GM20000 (cell line): Measurements from ENCODE around the gene POU6F2.

Source experiments
- DNase-seq: peaks from one replicate; pipeline ENCODE4 v3.0.0; 2012; ENCODE audit warnings: low spot score
- CTCF ChIP-seq: IDR thresholded peaks from 2 replicates; pipeline ENCODE4 v1.5.1; 2012; ENCODE audit warnings: mild to moderate bottlenecking, control low read depth; ENCODE audit errors: extremely low read depth, missing control alignments

The POU6F2 gene

GRCh38 chr7:39392151-39392550 lies 414.4 kb downstream of the POU6F2 start:
- DNase-seq: no peak
- no peak for TF ChIP-seq CTCF

GRCh38 chr7:39394105-39394680 lies 416.5 kb downstream of the POU6F2 start:
- no peak for TF ChIP-seq CTCF
- DNase-seq: no peak

GRCh38 chr7:39399458-39399857 lies 421.7 kb downstream of the POU6F2 start:
- TF ChIP-seq CTCF: no peak
- no peak for DNase-seq

DNA sequence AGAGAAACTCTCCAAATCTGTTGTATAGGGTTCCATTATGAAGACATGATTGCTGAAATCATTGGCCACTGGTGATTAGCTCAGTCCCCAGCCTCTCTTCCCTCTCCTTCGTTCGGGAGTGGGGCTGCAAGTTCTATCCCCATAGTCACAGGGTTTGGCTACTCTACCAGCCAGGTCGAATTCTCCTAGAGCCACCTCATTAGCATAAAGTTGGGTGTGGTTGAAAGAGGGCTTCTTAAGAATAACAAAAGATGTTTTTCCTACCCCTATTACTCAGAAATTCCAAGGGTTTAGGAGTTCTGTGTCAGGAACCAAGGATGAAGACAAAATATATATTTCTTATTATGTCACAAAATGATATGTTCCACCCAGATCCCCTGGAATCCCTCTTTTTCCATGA lies 422.3 kb downstream of the POU6F2 start:
- TF ChIP-seq CTCF: no peak
- no peak for DNase-seq

DNA sequence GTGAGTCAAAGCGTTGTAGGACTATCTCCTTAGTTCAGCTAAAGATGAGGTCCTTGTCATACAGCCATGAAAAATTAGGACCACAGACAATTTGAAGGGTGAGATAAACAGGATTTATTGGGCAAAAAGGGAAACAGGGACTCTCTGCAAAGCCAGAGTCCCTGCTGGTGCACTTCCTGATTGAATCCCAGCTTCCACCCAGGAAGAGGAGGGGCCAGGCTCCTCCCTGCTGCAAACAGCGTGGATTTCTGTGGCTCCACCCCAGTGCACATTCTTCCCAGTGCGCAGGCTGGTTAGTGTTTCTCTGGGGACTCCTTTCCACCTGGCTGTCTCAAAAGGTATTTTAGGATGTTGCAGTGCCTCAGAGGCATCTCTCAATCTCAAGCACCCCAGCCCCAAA lies 423.1 kb downstream of the POU6F2 start:
- TF ChIP-seq CTCF: no peak
- no peak for DNase-seq

- no peak for TF ChIP-seq CTCF
- no peak for DNase-seq
These were observed 424.3 kb downstream of the POU6F2 start for GRCh38 chr7:39402034-39402433.

DNA sequence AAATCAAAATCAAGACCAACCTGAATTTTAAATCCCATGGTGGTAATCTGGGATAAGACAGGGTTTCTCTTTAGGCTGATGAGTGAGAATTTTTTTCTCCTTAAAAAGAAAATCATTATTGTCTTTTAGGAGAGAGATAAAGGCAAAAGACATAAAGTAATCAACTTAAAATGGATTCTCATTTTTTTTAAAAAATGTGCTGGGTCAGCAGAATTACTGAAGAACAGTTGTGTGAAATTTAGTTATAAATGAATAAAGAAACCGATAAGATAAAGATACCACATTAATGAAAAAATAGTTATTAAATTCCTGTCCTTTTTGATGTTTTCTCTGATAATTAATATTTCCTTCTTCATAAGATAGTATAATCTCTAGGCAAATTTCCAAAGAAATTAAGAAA lies 427.2 kb downstream of the POU6F2 start:
- no peak for DNase-seq
- TF ChIP-seq CTCF: no peak
